Left hindlimb (tissue), 1 donor: Measurements from ENCODE around the gene EPO.
A peak's percentile ranks its signal among the peaks of the same experiment; 100 is the strongest.
"Not testable (repeated sequence)": the region's sequence is repeated elsewhere in the genome, so short reads cannot be mapped to it uniquely, and the experiment has no call there.

Source experiments
- DNase-seq: peaks from one replicate; pipeline ENCODE4 v3.0.0-alpha.2; 2018

Gene EPO

DNA sequence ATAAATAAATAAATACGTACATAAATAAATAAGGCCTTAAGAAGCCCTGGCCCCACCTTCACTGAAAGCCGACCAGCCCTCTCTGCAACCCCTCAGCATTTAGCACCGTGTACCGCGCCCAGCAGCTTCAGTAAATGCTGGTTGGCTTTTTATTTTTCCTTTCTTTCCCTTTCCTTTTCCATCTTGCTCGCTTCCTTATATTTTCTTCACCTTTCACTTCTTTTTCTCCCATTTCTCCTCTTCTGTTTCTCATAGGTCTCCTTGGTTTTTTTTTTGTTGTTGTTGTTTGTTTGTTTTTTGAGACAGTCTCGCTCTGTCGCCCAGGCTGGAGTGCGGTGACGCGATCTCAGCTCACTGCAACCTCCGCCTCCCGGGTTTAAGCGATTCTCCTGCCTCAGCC is 24.3 kb downstream of the EPO start:
- no peak for DNase-seq

DNA sequence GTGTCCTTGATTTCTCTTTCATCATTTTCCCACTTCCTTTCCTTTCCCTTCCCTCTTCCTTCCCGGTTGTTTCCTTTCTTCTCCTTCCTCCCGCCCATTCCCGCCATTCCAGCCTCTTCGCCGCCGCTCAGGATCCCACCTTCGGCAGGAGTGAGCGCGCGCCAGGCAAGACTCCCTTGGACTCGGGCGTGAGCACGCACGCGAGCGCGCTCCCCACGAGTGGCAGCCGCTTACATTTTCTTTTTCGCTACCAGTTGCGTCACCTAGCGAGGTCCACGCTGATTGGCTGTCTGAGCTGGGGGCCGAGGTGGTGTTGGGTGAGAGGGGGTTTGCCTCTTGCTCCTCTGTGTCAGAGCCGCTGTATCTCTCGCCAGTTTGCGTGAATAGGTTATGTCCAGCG is 24.9 kb downstream of the EPO start:
- peak; percentile 76 for DNase-seq

DNA sequence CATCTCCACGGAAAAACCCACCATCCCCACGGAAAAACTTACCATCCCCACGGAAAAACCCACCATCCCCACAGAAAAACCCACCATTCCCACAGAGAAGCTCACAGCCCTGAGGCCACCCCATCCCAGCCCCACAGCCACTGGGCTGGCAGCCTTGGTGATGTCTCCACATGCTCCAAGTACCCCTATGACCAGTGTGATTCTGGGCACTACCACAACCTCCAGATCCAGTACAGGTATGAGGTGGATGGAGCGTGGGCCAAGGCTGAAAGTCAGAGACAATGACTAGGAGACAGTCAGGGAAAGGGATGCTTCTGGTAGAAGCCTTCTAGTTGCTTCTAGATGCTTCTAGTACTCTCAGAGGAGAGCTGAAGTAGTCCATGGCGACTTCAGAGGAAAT is 32.7 kb downstream of the EPO start:
- no peak for DNase-seq

- DNase-seq = no peak
Measured at GRCh38 chr7:100753750-100754149, 33.5 kb downstream of the EPO start.

DNA sequence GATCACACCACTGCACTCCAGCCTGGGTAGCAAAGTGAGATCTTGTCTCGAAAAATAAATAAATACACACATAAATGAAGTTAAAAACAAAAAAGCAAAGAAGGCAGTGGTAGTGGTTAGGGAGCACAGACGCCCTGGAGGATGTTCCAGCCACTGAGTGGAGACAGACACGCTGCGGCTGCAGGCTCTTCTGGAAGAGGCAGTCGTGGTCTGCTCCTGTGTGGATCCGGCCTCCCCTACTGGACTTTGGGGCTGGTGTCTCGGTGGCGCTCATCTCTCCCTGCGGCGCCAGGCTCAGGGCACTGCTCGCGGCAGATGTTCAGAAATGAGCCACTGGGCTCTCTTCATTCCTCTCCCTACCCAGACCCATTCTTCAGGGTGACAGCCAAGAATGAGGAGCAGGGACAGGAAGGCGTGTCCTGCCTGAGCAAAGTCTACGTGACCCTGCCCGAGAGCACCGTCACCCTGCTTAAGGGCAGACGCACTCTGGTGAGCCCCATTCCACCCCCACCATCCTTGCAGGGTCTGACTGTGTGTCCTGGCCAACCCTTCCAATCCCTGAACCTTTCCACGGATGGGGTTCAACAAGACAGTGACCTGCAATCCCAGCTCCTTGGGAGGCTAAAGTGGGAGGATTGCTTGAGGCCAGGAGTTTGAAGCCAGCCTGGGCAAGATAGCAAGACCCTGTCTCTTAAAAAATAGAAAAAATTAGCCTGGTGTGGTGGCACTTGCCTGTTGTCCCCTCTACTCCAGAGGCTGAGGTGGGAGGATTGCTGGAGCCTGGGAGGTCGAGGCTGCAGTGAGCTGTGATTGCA is 39.3 kb downstream of the EPO start:
- no peak for DNase-seq

DNA sequence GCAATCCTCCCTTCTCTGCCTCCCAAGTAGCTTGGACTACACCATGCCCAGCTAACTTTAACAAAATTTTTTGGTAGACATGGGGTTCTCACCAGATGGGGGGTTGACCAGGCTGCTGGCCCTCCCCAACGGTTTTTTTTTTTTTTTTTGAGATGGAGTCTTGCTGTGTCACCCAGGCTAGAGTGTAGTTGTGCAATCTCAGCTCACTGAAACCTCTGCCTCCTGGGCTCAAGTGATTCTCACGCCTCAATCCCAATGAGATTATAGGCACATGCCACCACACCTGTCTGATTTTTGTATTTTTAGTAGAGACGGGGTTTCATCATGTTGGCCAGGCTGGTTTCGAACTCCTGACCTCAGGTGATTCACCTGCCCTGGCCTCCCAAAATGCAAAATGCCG is 42.6 kb downstream of the EPO start:
- not testable (repeated sequence) for DNase-seq

- DNase-seq = no peak
Measured at GRCh38 chr7:100763556-100764140, 43.4 kb downstream of the EPO start.

- no peak for DNase-seq
Measured at GRCh38 chr7:100764841-100765240, 44.6 kb downstream of the EPO start.

DNA sequence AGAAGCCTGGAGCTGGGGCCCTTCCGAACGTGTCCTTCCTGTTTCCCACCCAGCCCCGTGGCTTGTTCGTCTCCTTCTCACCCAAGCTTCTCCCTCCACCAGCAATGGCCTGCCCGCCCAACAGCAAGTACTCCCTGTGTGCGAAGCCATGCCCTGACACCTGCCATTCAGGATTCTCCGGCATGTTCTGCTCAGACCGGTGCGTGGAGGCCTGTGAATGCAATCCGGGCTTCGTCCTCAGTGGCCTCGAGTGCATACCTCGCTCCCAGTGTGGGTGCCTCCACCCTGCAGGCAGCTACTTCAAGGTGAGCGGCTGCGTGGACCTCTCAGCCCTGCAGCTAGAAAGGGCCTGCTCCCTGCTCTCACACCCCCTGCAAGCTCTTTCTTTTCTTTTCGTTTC is 45.0 kb downstream of the EPO start:
- DNase-seq = no peak

GRCh38 chr7:100768784-100769183 is 48.5 kb downstream of the EPO start:
- no peak for DNase-seq
